Activated T-helper 1 cell treated with anti-CD3 and anti-CD28 coated beads, Interleukin-12 subunit alpha, Interleukin-12 subunit beta, Interleukin-2, Interleukin-4 antibody, amounts not matched to agents 30 ng/mL and 10 ng/mL and 1 ng/mL, durations not matched to agents 14 hours and 24 hours and 36 hours (primary cell): ENCODE results near the gene TRAF1. TPM values are rescaled to one million over a fixed set of nuclear protein-coding genes. Genes with fewer than 3 reads are reported as not detected.

Source experiments
- DNase-seq: peaks from one replicate; pipeline ENCODE4 v3.0.0; 2021; ENCODE audit warnings: low spot score
- H3K27ac Mint-ChIP-seq: one replicate; pipeline ENCODE4 v1.8.0; 2021; ENCODE audit warnings: mild to moderate bottlenecking, mixed read lengths
- H3K27me3 Mint-ChIP-seq: one replicate; pipeline ENCODE4 v1.8.0; 2022; ENCODE audit warnings: mild to moderate bottlenecking, moderate library complexity, mixed read lengths; ENCODE audit not compliant: insufficient read depth
- H3K36me3 Mint-ChIP-seq: one replicate; pipeline ENCODE4 v1.8.0; 2021; ENCODE audit warnings: low read depth, mixed read lengths
- H3K4me1 Mint-ChIP-seq: one replicate; pipeline ENCODE4 v1.8.0; 2021; ENCODE audit warnings: low read depth, mixed read lengths
- H3K4me3 Mint-ChIP-seq: one replicate; pipeline ENCODE4 v1.8.0; 2021; ENCODE audit warnings: mild to moderate bottlenecking, moderate library complexity, mixed read lengths
- H3K9me3 Mint-ChIP-seq: one replicate; pipeline ENCODE4 v1.8.0; 2021; ENCODE audit warnings: mixed read lengths
- intact Hi-C: fragments of 100-400 bp; cut with micrococcal nuclease; formaldehyde crosslinking; loops from one replicate; pipeline ENCODE4 v1.15.1; 2024
- total RNA-seq: library from RNA; stranded (reverse); gene quantifications from 2 replicates; pipeline ENCODE4 v1.2.3, GENCODE V29; 2022

Gene TRAF1
- total RNA-seq, 1 donor from 2014 or later: 136 TPM

GRCh38 chr9:120937127-120937526 lies 10.5 kb upstream of the TRAF1 start:
- Mint-ChIP-seq H3K36me3 (no peaks in the 10 kb centered on the region), H3K4me3 (no peak overlapping the region), H3K27ac (peak overlapping the region; percentile 90), H3K9me3 (no peaks in the 10 kb centered on the region), H3K4me1 (peaks cover 49% of the 10 kb centered on the region), H3K27me3 (peaks cover 3% of the 10 kb centered on the region)
- no peak for DNase-seq
- intact Hi-C loops: loop anchor here (2.0 kb wide), 1 partner anchor 68 kb away; no protein-coding TSS in a partner anchor

- intact Hi-C loops: loop anchor here (1.0 to 2.0 kb wide), 5 partner anchors 9 to 180 kb away; no protein-coding TSS in a partner anchor
- H3K4me1 Mint-ChIP-seq: peaks cover 53% of the 10 kb centered on the region
- H3K27me3 Mint-ChIP-seq: peaks cover 3% of the 10 kb centered on the region
- H3K27ac Mint-ChIP-seq: peak overlapping the region; percentile 90
- H3K4me3 Mint-ChIP-seq: peak overlapping the region; percentile 59
- DNase-seq: no peak
- H3K36me3 Mint-ChIP-seq: no peaks in the 10 kb centered on the region
- no peaks in the 10 kb centered on the region for H3K9me3 Mint-ChIP-seq
Observed at GRCh38 chr9:120936764-120937122, 10.1 kb upstream of the TRAF1 start.

- intact Hi-C loops: loop anchor here (1.0 to 2.0 kb wide), 5 partner anchors 9 to 180 kb away; no protein-coding TSS in a partner anchor
Observed at GRCh38 chr9:120936011-120936763, 9.6 kb upstream of the TRAF1 start.

GRCh38 chr9:120935383-120935857 lies 8.8 kb upstream of the TRAF1 start:
- Mint-ChIP-seq H3K27me3 (peaks cover 3% of the 10 kb centered on the region), H3K4me1 (peaks cover 64% of the 10 kb centered on the region), H3K4me3 (peak overlapping the region; percentile 59), H3K36me3 (peaks cover 3% of the 10 kb centered on the region), H3K27ac (peak overlapping the region; percentile 90), H3K9me3 (peaks cover 3% of the 10 kb centered on the region)
- intact Hi-C loops: no loop called here
- DNase-seq: no peak

More at GRCh38 chr9:120936011-120936763, 9.6 kb upstream of the TRAF1 start:
- peak; percentile 77 for DNase-seq
- Mint-ChIP-seq H3K4me3 (peak overlapping the region; percentile 59), H3K9me3 (no peaks in the 10 kb centered on the region), H3K36me3 (no peaks in the 10 kb centered on the region), H3K4me1 (peaks cover 58% of the 10 kb centered on the region), H3K27me3 (peaks cover 3% of the 10 kb centered on the region), H3K27ac (peak overlapping the region; percentile 90)

GRCh38 chr9:120934281-120934680 lies 7.7 kb upstream of the TRAF1 start:
- intact Hi-C loops: loop anchor here (5.0 kb wide), 1 partner anchor 268 kb away; the partner anchor contains the start of gene RAB14
- Mint-ChIP-seq H3K36me3 (peaks cover 3% of the 10 kb centered on the region), H3K4me3 (no peak overlapping the region), H3K9me3 (peaks cover 3% of the 10 kb centered on the region), H3K27ac (peak overlapping the region; percentile 49), H3K4me1 (peaks cover 76% of the 10 kb centered on the region), H3K27me3 (no peaks in the 10 kb centered on the region)
- DNase-seq: no peak

- Mint-ChIP-seq H3K9me3 (peaks cover 3% of the 10 kb centered on the region), H3K4me3 (peak overlapping the region; percentile 9), H3K27me3 (no peaks in the 10 kb centered on the region), H3K36me3 (peaks cover 3% of the 10 kb centered on the region), H3K27ac (peak overlapping the region; percentile 61), H3K4me1 (peaks cover 78% of the 10 kb centered on the region)
- DNase-seq: no peak
- intact Hi-C loops: loop anchor here (5.0 kb wide), 1 partner anchor 269 kb away; the partner anchor contains the start of gene RAB14
Observed at GRCh38 chr9:120933310-120934055, 6.9 kb upstream of the TRAF1 start.

GRCh38 chr9:120932086-120932823 lies 5.7 kb upstream of the TRAF1 start:
- peaks cover 90% of the 10 kb centered on the region for H3K4me1 Mint-ChIP-seq
- H3K27me3 Mint-ChIP-seq: no peaks in the 10 kb centered on the region
- H3K4me3 Mint-ChIP-seq: peak overlapping the region; percentile 77
- H3K36me3 Mint-ChIP-seq: peaks cover 5% of the 10 kb centered on the region
- intact Hi-C loops: loop anchor here (5.0 kb wide), 1 partner anchor 270 kb away; the partner anchor contains the start of gene RAB14
- H3K27ac Mint-ChIP-seq: peak overlapping the region; percentile 100
- DNase-seq: no peak
- H3K9me3 Mint-ChIP-seq: peaks cover 3% of the 10 kb centered on the region

GRCh38 chr9:120931231-120932085 lies 4.9 kb upstream of the TRAF1 start:
- Mint-ChIP-seq H3K9me3 (peaks cover 3% of the 10 kb centered on the region), H3K4me1 (peaks cover 90% of the 10 kb centered on the region), H3K27me3 (no peaks in the 10 kb centered on the region), H3K27ac (peak overlapping the region; percentile 100), H3K4me3 (peak overlapping the region; percentile 77), H3K36me3 (peaks cover 5% of the 10 kb centered on the region)
- intact Hi-C loops: loop anchor here (1.0 to 5.0 kb wide), 8 partner anchors 15 to 271 kb away; partner anchors contain the start of genes MEGF9 and RAB14
- peak; percentile 59 for DNase-seq

GRCh38 chr9:120929229-120929791 lies 2.7 kb upstream of the TRAF1 start:
- H3K36me3 Mint-ChIP-seq: peaks cover 22% of the 10 kb centered on the region
- DNase-seq: no peak
- peak overlapping the region; percentile 93 for H3K27ac Mint-ChIP-seq
- intact Hi-C loops: loop anchor here (1.0 to 10.0 kb wide), 2 partner anchors 136 to 425 kb away; partner anchors contain the start of gene FBXW2
- H3K4me1 Mint-ChIP-seq: peaks cover 87% of the 10 kb centered on the region
- no peaks in the 10 kb centered on the region for H3K27me3 Mint-ChIP-seq
- peak overlapping the region; percentile 80 for H3K4me3 Mint-ChIP-seq
- H3K9me3 Mint-ChIP-seq: peaks cover 3% of the 10 kb centered on the region

GRCh38 chr9:120928483-120929228 lies 2.1 kb upstream of the TRAF1 start:
- intact Hi-C loops: loop anchor here (1.0 to 10.0 kb wide), 2 partner anchors 135 to 426 kb away; partner anchors contain the start of gene FBXW2
- peaks cover 3% of the 10 kb centered on the region for H3K9me3 Mint-ChIP-seq
- H3K4me1 Mint-ChIP-seq: peaks cover 87% of the 10 kb centered on the region
- H3K27ac Mint-ChIP-seq: peak overlapping the region; percentile 96
- peak overlapping the region; percentile 89 for H3K4me3 Mint-ChIP-seq
- H3K27me3 Mint-ChIP-seq: no peaks in the 10 kb centered on the region
- peak; percentile 82 for DNase-seq
- H3K36me3 Mint-ChIP-seq: peaks cover 29% of the 10 kb centered on the region
